ENCODE data around the gene SIM2. TPM values are rescaled to one million over a fixed set of nuclear protein-coding genes. Genes with fewer than 3 reads are reported as not detected.

SIM2 gene
- total and polyA plus RNA-seq, 12 donors: 0.01 to 0.16 (median 0.15) TPM; not detected in 9

GRCh38 chr21:36798491-36798890 is 99.6 kb downstream of the SIM2 start:
- Histone ChIP-seq H3K9me3 (peaks cover 0 to 40% (median 8%) of the 10 kb centered on the region in 11 donors), H3K36me3 (no peaks in the 10 kb centered on the region), H3K27me3 (no peaks in the 10 kb centered on the region), H3K4me3 (no peak overlapping the region), H3K4me1 (no peaks in the 10 kb centered on the region), H3K27ac (no peak overlapping the region)
- DNase-seq (no peak), ATAC-seq (no peak)
- no peak for TF ChIP-seq CTCF (IDR thresholded peaks at IDR 0.05)
- intact Hi-C loops (cut with DNase I): no loop called here

Other genes with a start within 250 kb of the SIM2 start
- not detected for gene CLDN14, start 219.0 kb upstream of the SIM2 start, total RNA-seq
- gene CLDN14, start 219.0 kb upstream of the SIM2 start, polyA plus RNA-seq: under 1 TPM in 1 of 2 donors, not detected in 1; 0.06 TPM

Data from heart right ventricle (tissue), 16 donors.